ENCODE measurements around the gene MAD1L1. TPM values are rescaled to one million over a fixed set of nuclear protein-coding genes. Genes with fewer than 3 reads are reported as not detected.

MAD1L1 gene
- total and polyA plus RNA-seq, 2 of the 4 experiments (the other 2 are of a cell fraction), result 29.0 to 40.9 TPM

DNA sequence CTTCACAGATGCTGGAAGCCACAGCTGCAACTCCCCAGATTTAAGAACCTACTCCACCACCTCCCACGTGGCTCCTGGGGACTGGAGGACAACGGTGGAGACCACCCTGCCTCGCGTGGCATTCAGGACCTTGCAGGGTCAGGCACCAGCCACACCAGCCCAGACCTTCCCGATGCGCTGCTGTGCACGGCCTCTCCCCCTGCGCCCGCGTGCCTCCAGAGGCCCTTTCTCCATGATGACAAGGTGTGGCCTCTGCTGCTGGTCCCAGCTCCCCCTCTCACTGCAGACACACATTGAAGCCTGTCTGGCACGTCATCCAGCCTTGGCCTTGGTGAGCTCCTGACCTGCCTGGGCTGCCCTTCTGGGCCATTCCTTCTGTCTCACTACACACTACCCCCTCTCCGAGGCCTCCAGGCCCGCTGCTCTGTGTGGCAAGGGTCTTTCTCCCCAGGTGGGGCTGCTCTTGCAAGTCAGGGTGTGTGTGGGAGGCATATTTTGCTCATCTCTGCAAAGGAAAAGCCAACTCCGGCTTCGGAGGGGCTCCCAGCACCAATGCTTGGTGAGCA lies 254.8 kb downstream of the MAD1L1 start:
- dilution Hi-C loops (cut with HindIII; ENCODE audit: low sequenced_read_pairs, unreplicated experiment), result no loop called here
- no peak overlapping the region for H3K23ac ChIP-seq (ENCODE audit: low read depth, low read length)

More for the DNA sequence above, 254.8 kb downstream of the MAD1L1 start:
- Histone ChIP-seq H3K79me1 (ENCODE audit: low read depth in 1 of 2, low read length in 2 of 2) (no peaks in the 10 kb centered on the region), H2AFZ (replicated peaks; ENCODE audit: low read length, poor library complexity) (no peak overlapping the region), H2BK20ac (ENCODE audit: low read depth, low read length) (no peak overlapping the region), H4K20me1 (ENCODE audit: insufficient read depth, low read length) (no peaks in the 10 kb centered on the region), H3K9me1 (ENCODE audit: insufficient read depth, low read length) (no peaks in the 10 kb centered on the region), H4K91ac (ENCODE audit: insufficient read depth, low read depth, low read length) (no peak overlapping the region), H4K8ac (ENCODE audit: low read depth in 2 of 2, low read length in 2 of 2) (no peak overlapping the region), H3K9ac (ENCODE audit: low read depth, low read length) (no peak overlapping the region), H3K18ac (ENCODE audit: low read depth, low read length) (no peak overlapping the region), H2BK5ac (ENCODE audit: low read depth, low read length, poor library complexity, severe bottlenecking) (no peak overlapping the region), H3K4ac (ENCODE audit: low read depth, low read length) (no peak overlapping the region), H2AK5ac (ENCODE audit: low read depth, low read length) (no peak overlapping the region), H2BK120ac (ENCODE audit: low read depth, low read length) (no peak overlapping the region), H3K9me3 (ENCODE audit: control insufficient read depth, insufficient read depth, low read length) (peaks cover 3% of the 10 kb centered on the region; the same call in 1 of the 2 replicates), H3K4me1 (ENCODE audit: control insufficient read depth, insufficient read depth, low read length) (no peaks in the 10 kb centered on the region), H3K14ac (replicated peaks; ENCODE audit: low read depth, low read length) (no peak overlapping the region), H2AK9ac (replicated peaks; ENCODE audit: low read depth, low read length, poor library complexity) (no peak overlapping the region), H3K36me3 (ENCODE audit: control insufficient read depth, insufficient read depth, low read length) (peaks cover 13% of the 10 kb centered on the region), H3K27me3 (ENCODE audit: control insufficient read depth, insufficient read depth, low read length) (no peaks in the 10 kb centered on the region), H2BK15ac (ENCODE audit: low read depth, low read length) (no peak overlapping the region), H3K4me3 (ENCODE audit: insufficient read depth, low read depth, low read length) (no peak overlapping the region), H4K5ac (ENCODE audit: low read depth, low read length) (no peak overlapping the region), H3K4me2 (ENCODE audit: low read depth, low read length) (no peak overlapping the region), H3K56ac (ENCODE audit: extremely low read depth, insufficient read depth, low read length) (no peak overlapping the region), H3K27ac (ENCODE audit: insufficient read depth, low read length) (no peak overlapping the region)
- WGBS, 2 experiments (ENCODE audit: extremely low coverage in 2 of 2, insufficient read length in 1 of 2), result 100% methylated on average over 10 of the region's 15 CpGs; no CpG with 5 or more reads in 1 of the 2 experiments
- ChIA-PET POLR2A (ENCODE audit: unreplicated experiment) (no interaction called here), CTCF (no interaction called here)
- intact Hi-C loops (cut with micrococcal nuclease), result no loop called here
- in situ Hi-C loops (cut with MboI; ENCODE audit: low sequenced_read_pairs), result no loop called here
- BruUV-seq (replicated peaks), result no TSS peak
- no peak for DNase-seq
- TF ChIP-seq MXI1 (IDR thresholded peaks at IDR 0.05; ENCODE audit: borderline replicate concordance, low read depth, low read length) (no peak), MAFK (IDR thresholded peaks at IDR 0.05; ENCODE audit: low read depth, low read length) (no peak), POLR2A (IDR thresholded peaks at IDR 0.05; ENCODE audit: low read depth, low read length) (no peak), RCOR1 (IDR thresholded peaks at IDR 0.05; ENCODE audit: insufficient replicate concordance, low read length) (no peak), CHD1 (IDR thresholded peaks at IDR 0.05; ENCODE audit: low read depth, low read length) (no peak), BHLHE40 (IDR thresholded peaks at IDR 0.05; ENCODE audit: low read depth, low read length) (no peak), NFE2L2 (IDR thresholded peaks at IDR 0.05; ENCODE audit: low read depth, low read length) (no peak), CEBPB (IDR thresholded peaks at IDR 0.05; ENCODE audit: low read depth, low read length) (no peak), FOS (IDR thresholded peaks at IDR 0.05; ENCODE audit: low read depth, low read length) (no peak), RFX5 (IDR thresholded peaks at IDR 0.05; ENCODE audit: low read depth, low read length) (no peak), RAD21 (IDR thresholded peaks at IDR 0.05; ENCODE audit: low read length) (no peak)
- TF ChIP-seq, protein P1, sequence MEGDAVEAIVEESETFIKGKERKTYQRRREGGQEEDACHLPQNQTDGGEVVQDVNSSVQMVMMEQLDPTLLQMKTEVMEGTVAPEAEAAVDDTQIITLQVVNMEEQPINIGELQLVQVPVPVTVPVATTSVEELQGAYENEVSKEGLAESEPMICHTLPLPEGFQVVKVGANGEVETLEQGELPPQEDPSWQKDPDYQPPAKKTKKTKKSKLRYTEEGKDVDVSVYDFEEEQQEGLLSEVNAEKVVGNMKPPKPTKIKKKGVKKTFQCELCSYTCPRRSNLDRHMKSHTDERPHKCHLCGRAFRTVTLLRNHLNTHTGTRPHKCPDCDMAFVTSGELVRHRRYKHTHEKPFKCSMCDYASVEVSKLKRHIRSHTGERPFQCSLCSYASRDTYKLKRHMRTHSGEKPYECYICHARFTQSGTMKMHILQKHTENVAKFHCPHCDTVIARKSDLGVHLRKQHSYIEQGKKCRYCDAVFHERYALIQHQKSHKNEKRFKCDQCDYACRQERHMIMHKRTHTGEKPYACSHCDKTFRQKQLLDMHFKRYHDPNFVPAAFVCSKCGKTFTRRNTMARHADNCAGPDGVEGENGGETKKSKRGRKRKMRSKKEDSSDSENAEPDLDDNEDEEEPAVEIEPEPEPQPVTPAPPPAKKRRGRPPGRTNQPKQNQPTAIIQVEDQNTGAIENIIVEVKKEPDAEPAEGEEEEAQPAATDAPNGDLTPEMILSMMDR (conservative IDR thresholded peaks at IDR 0.05; ENCODE audit: low read depth, low read length), result no peak
- TF ChIP-seq, protein P2, sequence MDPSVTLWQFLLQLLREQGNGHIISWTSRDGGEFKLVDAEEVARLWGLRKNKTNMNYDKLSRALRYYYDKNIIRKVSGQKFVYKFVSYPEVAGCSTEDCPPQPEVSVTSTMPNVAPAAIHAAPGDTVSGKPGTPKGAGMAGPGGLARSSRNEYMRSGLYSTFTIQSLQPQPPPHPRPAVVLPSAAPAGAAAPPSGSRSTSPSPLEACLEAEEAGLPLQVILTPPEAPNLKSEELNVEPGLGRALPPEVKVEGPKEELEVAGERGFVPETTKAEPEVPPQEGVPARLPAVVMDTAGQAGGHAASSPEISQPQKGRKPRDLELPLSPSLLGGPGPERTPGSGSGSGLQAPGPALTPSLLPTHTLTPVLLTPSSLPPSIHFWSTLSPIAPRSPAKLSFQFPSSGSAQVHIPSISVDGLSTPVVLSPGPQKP (IDR thresholded peaks at IDR 0.05; ENCODE audit: borderline replicate concordance, low read depth, low read length), result no peak
- ATAC-seq (ENCODE audit: low read depth), result no peak
